Peyer's patch (tissue), 4 donors: ENCODE data around the gene TRIM63. TPM values are rescaled to one million over a fixed set of nuclear protein-coding genes. Genes with fewer than 3 reads are reported as not detected.

Experiments used
- DNase-seq, 3 donors: peaks; one replicate each; pipeline ENCODE4 v3.0.0-alpha.2; 2017 to 2019
- H3K27ac ChIP-seq, 4 donors: fragments of 200-600 bp; sonication (generic); one replicate each; pipeline ENCODE4 v1.5.1; 2016 to 2019
- H3K27me3 ChIP-seq, 2 donors: fragments of 200-600 bp; sonication (generic); one replicate each; pipeline ENCODE4 v1.5.1; 2019
- H3K36me3 ChIP-seq, 3 donors: fragments of 200-600 bp; sonication (generic); one replicate each; pipeline ENCODE4 v1.5.1; 2016 to 2019
- H3K4me1 ChIP-seq, 4 donors: fragments of 200-600 bp; sonication (generic); one replicate each; pipeline ENCODE4 v1.5.1; 2016 to 2019
- H3K4me3 ChIP-seq, 4 donors: fragments of 200-600 bp; sonication (generic); 1 replicate in 3 of 4; 2 replicates in 1 of 4; pipeline ENCODE4 v1.5.1; 2016 to 2019; ENCODE audit warnings: mild to moderate bottlenecking in 1 of 4
- H3K9me3 ChIP-seq, 4 donors: fragments of 200-600 bp; sonication (generic); one replicate each; pipeline ENCODE4 v1.5.1; 2016 to 2019; ENCODE audit warnings: mild to moderate bottlenecking in 1 of 4
- POLR2A ChIP-seq, 2 donors: fragments of 450-650 bp; IDR thresholded peaks; one replicate each; pipeline ENCODE4 v1.5.1; 2017; ENCODE audit warnings: antibody characterized with exemption in 2 of 2, mild to moderate bottlenecking in 2 of 2, moderate library complexity in 2 of 2
- total RNA-seq, 4 donors: library from RNA; depleted of rRNA; stranded (reverse); fragments of >200 nt; gene quantifications; one replicate each; pipeline ENCODE4 v1.1.0, GENCODE V29; 2016
- TF ChIP-seq, protein P1 (sequence below), 6 experiments: fragments of 450-650 bp in 4 of 6; fragments of 200-600 bp in 2 of 6; sonication (generic) in 1 of 6; IDR thresholded peaks; one replicate each; pipeline ENCODE4 v1.5.1; 2017 to 2019; ENCODE audit warnings: antibody characterized with exemption in 6 of 6, mild to moderate bottlenecking in 3 of 6, moderate library complexity in 1 of 6

Gene TRIM63
- total RNA-seq, 4 donors from 2014 or later: 0.53 to 0.95 TPM; not detected in 2

- H3K4me3 ChIP-seq: no peak overlapping the region
- peaks cover 0 to 15% (median 6%) of the 10 kb centered on the region in 4 donors for H3K4me1 ChIP-seq
- H3K9me3 ChIP-seq: no peaks in the 10 kb centered on the region
- no peaks in the 10 kb centered on the region for H3K36me3 ChIP-seq
- no peak overlapping the region for H3K27ac ChIP-seq
- TF ChIP-seq, protein P1, sequence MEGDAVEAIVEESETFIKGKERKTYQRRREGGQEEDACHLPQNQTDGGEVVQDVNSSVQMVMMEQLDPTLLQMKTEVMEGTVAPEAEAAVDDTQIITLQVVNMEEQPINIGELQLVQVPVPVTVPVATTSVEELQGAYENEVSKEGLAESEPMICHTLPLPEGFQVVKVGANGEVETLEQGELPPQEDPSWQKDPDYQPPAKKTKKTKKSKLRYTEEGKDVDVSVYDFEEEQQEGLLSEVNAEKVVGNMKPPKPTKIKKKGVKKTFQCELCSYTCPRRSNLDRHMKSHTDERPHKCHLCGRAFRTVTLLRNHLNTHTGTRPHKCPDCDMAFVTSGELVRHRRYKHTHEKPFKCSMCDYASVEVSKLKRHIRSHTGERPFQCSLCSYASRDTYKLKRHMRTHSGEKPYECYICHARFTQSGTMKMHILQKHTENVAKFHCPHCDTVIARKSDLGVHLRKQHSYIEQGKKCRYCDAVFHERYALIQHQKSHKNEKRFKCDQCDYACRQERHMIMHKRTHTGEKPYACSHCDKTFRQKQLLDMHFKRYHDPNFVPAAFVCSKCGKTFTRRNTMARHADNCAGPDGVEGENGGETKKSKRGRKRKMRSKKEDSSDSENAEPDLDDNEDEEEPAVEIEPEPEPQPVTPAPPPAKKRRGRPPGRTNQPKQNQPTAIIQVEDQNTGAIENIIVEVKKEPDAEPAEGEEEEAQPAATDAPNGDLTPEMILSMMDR (IDR thresholded peaks at IDR 0.05): no peak
- no peak for TF ChIP-seq POLR2A (IDR thresholded peaks at IDR 0.05)
- no peak for DNase-seq
- peaks cover 0 to 14% of the 10 kb centered on the region in 2 donors for H3K27me3 ChIP-seq
Observed at GRCh38 chr1:26041401-26041800, 26.0 kb downstream of the TRIM63 start.

- H3K4me3 ChIP-seq: no peak overlapping the region
- peaks cover 0 to 16% (median 6%) of the 10 kb centered on the region in 4 donors for H3K4me1 ChIP-seq
- H3K27ac ChIP-seq: no peak overlapping the region
- DNase-seq: no peak
- no peaks in the 10 kb centered on the region for H3K9me3 ChIP-seq
- no peaks in the 10 kb centered on the region for H3K27me3 ChIP-seq
- no peak for TF ChIP-seq POLR2A (IDR thresholded peaks at IDR 0.05)
- TF ChIP-seq, protein P1 (IDR thresholded peaks at IDR 0.05): no peak
- H3K36me3 ChIP-seq: no peaks in the 10 kb centered on the region
Observed at GRCh38 chr1:26038904-26039303, 28.5 kb downstream of the TRIM63 start.

GRCh38 chr1:26038477-26038876 lies 29.0 kb downstream of the TRIM63 start:
- no peak overlapping the region for H3K27ac ChIP-seq
- no peaks in the 10 kb centered on the region for H3K9me3 ChIP-seq
- H3K36me3 ChIP-seq: no peaks in the 10 kb centered on the region
- H3K4me3 ChIP-seq: no peak overlapping the region
- TF ChIP-seq, protein P1 (IDR thresholded peaks at IDR 0.05): no peak
- TF ChIP-seq POLR2A (IDR thresholded peaks at IDR 0.05): no peak
- H3K27me3 ChIP-seq: no peaks in the 10 kb centered on the region
- H3K4me1 ChIP-seq: peaks cover 0 to 16% (median 6%) of the 10 kb centered on the region in 4 donors
- DNase-seq: no peak

- Histone ChIP-seq H3K27me3 (no peaks in the 10 kb centered on the region), H3K27ac (no peak overlapping the region), H3K9me3 (no peaks in the 10 kb centered on the region), H3K36me3 (no peaks in the 10 kb centered on the region), H3K4me1 (peaks cover 0 to 16% (median 6%) of the 10 kb centered on the region in 4 donors), H3K4me3 (no peak overlapping the region)
- DNase-seq: no peak
- no peak for TF ChIP-seq POLR2A (IDR thresholded peaks at IDR 0.05)
- TF ChIP-seq, protein P1 (IDR thresholded peaks at IDR 0.05): no peak
Observed at GRCh38 chr1:26037904-26038303, 29.5 kb downstream of the TRIM63 start.

DNA sequence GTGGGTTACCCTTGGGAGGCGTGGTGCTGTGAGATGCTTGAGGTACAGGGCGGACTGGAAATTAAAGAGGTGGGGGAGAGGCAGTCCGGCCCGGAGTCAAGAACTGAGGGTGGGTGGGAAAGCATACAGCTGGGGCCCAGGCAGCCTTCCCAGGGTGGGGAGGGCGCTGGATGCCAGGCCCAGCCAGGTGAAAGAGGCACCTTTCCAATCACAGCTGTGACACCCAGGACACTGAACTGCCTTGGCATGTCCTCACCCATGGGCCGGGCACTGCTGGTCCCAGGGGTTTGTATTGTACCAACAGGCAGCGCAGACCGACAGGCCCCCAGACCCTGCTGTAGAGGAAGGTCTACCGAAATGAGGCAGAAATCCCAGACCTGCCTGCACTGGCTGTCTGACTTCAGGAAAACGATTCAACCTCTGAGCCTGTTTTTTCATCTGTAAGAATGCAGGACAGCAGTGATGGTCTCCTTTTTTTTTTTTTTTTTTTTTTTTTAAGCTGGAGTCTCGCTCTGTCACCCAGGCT lies 30.6 kb downstream of the TRIM63 start:
- Histone ChIP-seq H3K27me3 (no peaks in the 10 kb centered on the region), H3K4me3 (no peak overlapping the region), H3K4me1 (peaks cover 0 to 16% (median 6%) of the 10 kb centered on the region in 4 donors), H3K36me3 (no peaks in the 10 kb centered on the region), H3K27ac (no peak overlapping the region), H3K9me3 (no peaks in the 10 kb centered on the region)
- TF ChIP-seq, protein P1 (IDR thresholded peaks at IDR 0.05): no peak
- TF ChIP-seq POLR2A (IDR thresholded peaks at IDR 0.05): no peak
- DNase-seq: no peak
